Activated T-helper 9 cell treated with anti-CD3 and anti-CD28 coated beads, Interleukin-2, amount 50 U/mL, for 16 hours (primary cell): Measurements from ENCODE around the gene THAP8.

Source experiments
- DNase-seq: peaks from one replicate; pipeline ENCODE4 v3.0.0-alpha.2; 2020; ENCODE audit warnings: low read depth

Gene THAP8

GRCh38 chr19:36054119-36054732, at the start of gene THAP8:
Gene THAP8, minus strand, starts transcription at chr19:36054285. Its CDS starts 68 bp downstream, at chr19:36054217.
- peak; percentile 100 for DNase-seq

- DNase-seq: no peak
Measured at GRCh38 chr19:36103040-36103626, 49.0 kb upstream of the THAP8 start.

- no peak for DNase-seq
Measured at GRCh38 chr19:36101550-36102327, 47.7 kb upstream of the THAP8 start.

GRCh38 chr19:36100476-36100875, 46.4 kb upstream of the THAP8 start:
- no peak for DNase-seq

GRCh38 chr19:36099166-36099785, 45.2 kb upstream of the THAP8 start:
- DNase-seq: no peak

- DNase-seq: no peak
Measured at GRCh38 chr19:36097036-36097435, 43.0 kb upstream of the THAP8 start.

- no peak for DNase-seq
Measured at GRCh38 chr19:36093687-36094086, 39.6 kb upstream of the THAP8 start.

- no peak for DNase-seq
Measured at GRCh38 chr19:36093146-36093662, 39.1 kb upstream of the THAP8 start.

GRCh38 chr19:36092566-36092965, 38.5 kb upstream of the THAP8 start:
- DNase-seq: no peak

- DNase-seq: no peak
Measured at GRCh38 chr19:36090910-36091695, 37.0 kb upstream of the THAP8 start.

GRCh38 chr19:36089847-36090246, 35.8 kb upstream of the THAP8 start:
- DNase-seq: no peak

GRCh38 chr19:36086326-36086725, 32.2 kb upstream of the THAP8 start:
- DNase-seq: no peak

- no peak for DNase-seq
Measured at GRCh38 chr19:36084231-36085009, 30.3 kb upstream of the THAP8 start.

GRCh38 chr19:36082916-36083315, 28.8 kb upstream of the THAP8 start:
- DNase-seq: no peak

- DNase-seq: no peak
Measured at GRCh38 chr19:36081894-36082293, 27.8 kb upstream of the THAP8 start.

- DNase-seq: no peak
Measured at GRCh38 chr19:36081385-36081784, 27.3 kb upstream of the THAP8 start.

- no peak for DNase-seq
Measured at GRCh38 chr19:36079389-36079945, 25.4 kb upstream of the THAP8 start.

GRCh38 chr19:36073121-36073876, 19.2 kb upstream of the THAP8 start:
- DNase-seq: no peak

GRCh38 chr19:36072081-36072480, 18.0 kb upstream of the THAP8 start:
- DNase-seq: no peak
